ENCODE data around the gene ACSS2. TPM values are rescaled to one million over a fixed set of nuclear protein-coding genes. Genes with fewer than 3 reads are reported as not detected.

The ACSS2 gene
- total RNA-seq, 1 experiment from 2014 or later: 25.4 TPM

- ATAC-seq (no peak), DNase-seq (ENCODE audit: low read depth, low spot score) (no peak)
- in situ Hi-C loops (cut with HindIII; ENCODE audit: low pct_unique_long_range_greater_than_20kb, low sequenced_read_pairs): no loop called here
- TF ChIP-seq TCF7L2 (IDR thresholded peaks at IDR 0.05; ENCODE audit: low read depth, low read length): no peak
- TF ChIP-seq SIN3A (IDR thresholded peaks at IDR 0.05; ENCODE audit: borderline replicate concordance, insufficient read depth, low read depth, low read length): no peak
- TF ChIP-seq CTCF (IDR thresholded peaks at IDR 0.05): no peak
- no peak for TF ChIP-seq REST (IDR thresholded peaks at IDR 0.05; ENCODE audit: insufficient read depth in 1 of 2, low read depth in 2 of 2, low read length in 1 of 2)
- no peak for TF ChIP-seq POLR2AphosphoS5 (IDR thresholded peaks at IDR 0.05; ENCODE audit: low read depth, low read length)
- intact Hi-C loops (cut with micrococcal nuclease; ENCODE audit: unreplicated experiment): no loop called here
- BruUV-seq (replicated peaks): no TSS peak
- H3K27ac ChIP-seq (ENCODE audit: low read length): no peak overlapping the region
- no peaks in the 10 kb centered on the region for H3K27me3 ChIP-seq (ENCODE audit: control insufficient read depth, insufficient read depth, low read length)
- H3K4me3 ChIP-seq (ENCODE audit: low read depth in 2 of 2, low read length in 2 of 2): no peak overlapping the region
- POLR2A ChIA-PET: no interaction called here
- CTCF ChIA-PET: interaction anchor here (0.7 kb wide), 2 partner anchors 73 to 451 kb away, joined by 3 read pairs; no protein-coding TSS in a partner anchor
- no peaks in the 10 kb centered on the region for H3K4me1 ChIP-seq (ENCODE audit: control insufficient read depth, insufficient read depth, low read length)
- H3K9me3 ChIP-seq (ENCODE audit: control insufficient read depth, insufficient read depth, low read depth, low read length): no peaks in the 10 kb centered on the region
- H3K36me3 ChIP-seq (ENCODE audit: control insufficient read depth, insufficient read depth, low read length): no peaks in the 10 kb centered on the region
These were observed 97.8 kb downstream of the ACSS2 start for GRCh38 chr20:34974246-34974645.

GRCh38 chr20:34976286-34976685 lies 99.9 kb downstream of the ACSS2 start:
- no peaks in the 10 kb centered on the region for H3K9me3 ChIP-seq (ENCODE audit: control insufficient read depth, insufficient read depth, low read depth, low read length)
- CTCF ChIA-PET: no interaction called here
- intact Hi-C loops (cut with micrococcal nuclease; ENCODE audit: unreplicated experiment): no loop called here

More at GRCh38 chr20:34976286-34976685, 99.9 kb downstream of the ACSS2 start:
- Histone ChIP-seq H3K36me3 (ENCODE audit: control insufficient read depth, insufficient read depth, low read length) (no peaks in the 10 kb centered on the region), H3K4me1 (ENCODE audit: control insufficient read depth, insufficient read depth, low read length) (no peaks in the 10 kb centered on the region), H3K27ac (ENCODE audit: low read length) (no peak overlapping the region), H3K27me3 (ENCODE audit: control insufficient read depth, insufficient read depth, low read length) (no peaks in the 10 kb centered on the region), H3K4me3 (ENCODE audit: low read depth in 2 of 2, low read length in 2 of 2) (no peak overlapping the region)
- no TSS peak for BruUV-seq (replicated peaks)
- in situ Hi-C loops (cut with HindIII; ENCODE audit: low pct_unique_long_range_greater_than_20kb, low sequenced_read_pairs): no loop called here
- POLR2A ChIA-PET: no interaction called here
- no peak for TF ChIP-seq TCF7L2 (IDR thresholded peaks at IDR 0.05; ENCODE audit: low read depth, low read length)
- TF ChIP-seq CTCF (IDR thresholded peaks at IDR 0.05): no peak
- TF ChIP-seq POLR2AphosphoS5 (IDR thresholded peaks at IDR 0.05; ENCODE audit: low read depth, low read length): no peak
- TF ChIP-seq SIN3A (IDR thresholded peaks at IDR 0.05; ENCODE audit: borderline replicate concordance, insufficient read depth, low read depth, low read length): no peak
- no peak for TF ChIP-seq REST (IDR thresholded peaks at IDR 0.05; ENCODE audit: insufficient read depth in 1 of 2, low read depth in 2 of 2, low read length in 1 of 2)
- DNase-seq (ENCODE audit: low read depth, low spot score) (no peak), ATAC-seq (no peak)

Other genes starting within 250 kb of the ACSS2 start
- 22.9 TPM for gene PIGU, start 199.5 kb upstream of the ACSS2 start, total RNA-seq (2021; ENCODE audit: unreplicated experiment)
- gene TP53INP2, start 172.3 kb upstream of the ACSS2 start, total RNA-seq (2021; ENCODE audit: unreplicated experiment): 20.6 TPM
- gene NCOA6, start 51.0 kb upstream of the ACSS2 start, total RNA-seq (2021; ENCODE audit: unreplicated experiment): 28.9 TPM
- gene GGT7, start 3.8 kb upstream of the ACSS2 start, total RNA-seq (2021; ENCODE audit: unreplicated experiment): 11.5 TPM
- 64.8 TPM for gene GSS, start 79.2 kb downstream of the ACSS2 start, total RNA-seq (2021; ENCODE audit: unreplicated experiment)
- gene MYH7B, start 79.3 kb downstream of the ACSS2 start, total RNA-seq (2021; ENCODE audit: unreplicated experiment): 0.59 TPM
- gene TRPC4AP, start 216.2 kb downstream of the ACSS2 start, total RNA-seq (2021; ENCODE audit: unreplicated experiment): 48.4 TPM